DOHH2 (cell line): Measurements from ENCODE around the gene MAP3K20.

Experiments
- EZH2phosphoT487 ChIP-seq: fragments of 200-600 bp; sonication (generic); IDR thresholded peaks from 2 replicates; pipeline ENCODE4 v1.6.1; 2017; ENCODE audit warnings: borderline replicate concordance, mild to moderate bottlenecking, antibody characterized with exemption, low read length, moderate library complexity, mixed read lengths
- TF ChIP-seq, protein P1 (sequence below): fragments of 200-600 bp; sonication (generic); IDR thresholded peaks from one replicate; pipeline ENCODE4 v1.5.1; 2014; ENCODE audit warnings: antibody characterized with exemption, mild to moderate bottlenecking, low read depth, low read length; ENCODE audit not compliant: poor library complexity, severe bottlenecking

DNA sequence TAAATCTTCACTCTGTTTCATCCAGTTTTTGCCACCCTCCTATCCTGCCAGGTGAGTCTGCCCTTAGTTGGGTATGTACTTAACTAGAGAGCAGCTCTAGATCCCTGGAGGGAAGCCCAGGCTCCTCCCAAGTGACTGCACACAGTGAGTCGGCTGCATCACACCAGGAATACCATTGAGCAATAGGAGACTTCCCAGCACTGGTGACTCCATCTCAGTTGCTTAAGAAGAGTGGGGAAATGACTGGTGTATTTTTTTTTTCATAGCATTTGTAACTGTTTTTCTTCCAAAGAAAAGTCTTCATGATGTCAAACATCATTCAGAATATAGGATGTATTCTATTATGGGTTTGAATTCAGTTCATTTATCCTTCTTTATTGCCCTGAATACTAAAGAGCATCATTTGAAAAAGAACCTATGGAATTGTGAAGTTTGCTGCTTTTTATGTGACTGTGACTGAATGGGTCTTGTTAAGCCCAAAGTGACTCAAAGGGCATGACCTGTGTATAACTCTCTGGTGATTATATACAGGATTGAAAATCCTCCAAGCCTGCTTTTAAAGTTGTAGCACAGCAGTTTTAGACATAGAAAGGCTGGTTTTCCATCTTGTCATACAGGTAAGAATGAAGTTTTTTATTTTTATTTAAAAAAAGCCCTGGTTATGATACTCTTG is 84.3 kb downstream of the MAP3K20 start:
- TF ChIP-seq, protein P1, sequence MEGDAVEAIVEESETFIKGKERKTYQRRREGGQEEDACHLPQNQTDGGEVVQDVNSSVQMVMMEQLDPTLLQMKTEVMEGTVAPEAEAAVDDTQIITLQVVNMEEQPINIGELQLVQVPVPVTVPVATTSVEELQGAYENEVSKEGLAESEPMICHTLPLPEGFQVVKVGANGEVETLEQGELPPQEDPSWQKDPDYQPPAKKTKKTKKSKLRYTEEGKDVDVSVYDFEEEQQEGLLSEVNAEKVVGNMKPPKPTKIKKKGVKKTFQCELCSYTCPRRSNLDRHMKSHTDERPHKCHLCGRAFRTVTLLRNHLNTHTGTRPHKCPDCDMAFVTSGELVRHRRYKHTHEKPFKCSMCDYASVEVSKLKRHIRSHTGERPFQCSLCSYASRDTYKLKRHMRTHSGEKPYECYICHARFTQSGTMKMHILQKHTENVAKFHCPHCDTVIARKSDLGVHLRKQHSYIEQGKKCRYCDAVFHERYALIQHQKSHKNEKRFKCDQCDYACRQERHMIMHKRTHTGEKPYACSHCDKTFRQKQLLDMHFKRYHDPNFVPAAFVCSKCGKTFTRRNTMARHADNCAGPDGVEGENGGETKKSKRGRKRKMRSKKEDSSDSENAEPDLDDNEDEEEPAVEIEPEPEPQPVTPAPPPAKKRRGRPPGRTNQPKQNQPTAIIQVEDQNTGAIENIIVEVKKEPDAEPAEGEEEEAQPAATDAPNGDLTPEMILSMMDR, result no peak
- no peak for TF ChIP-seq EZH2phosphoT487
